ENCODE results near the gene SH3BP5. TPM values are rescaled to one million over a fixed set of nuclear protein-coding genes. Genes with fewer than 3 reads are reported as not detected.
"Not testable (repeated sequence)": the region's sequence is repeated elsewhere in the genome, so short reads cannot be mapped to it uniquely, and the experiment has no call there.

The SH3BP5 gene
- total RNA-seq, 1 donor from 2014 or later = 80.5 TPM

- H3K27me3 Mint-ChIP-seq (ENCODE audit: low read depth) = no peaks in the 10 kb centered on the region
- DNase-seq (ENCODE audit: low spot score in 2 of 2, unreplicated experiment in 2 of 2) = no peak
- peaks cover 20% of the 10 kb centered on the region for H3K4me1 Mint-ChIP-seq
- peaks cover 7% of the 10 kb centered on the region for H3K9me3 Mint-ChIP-seq
- H3K4me3 Mint-ChIP-seq = no peak overlapping the region
- H3K36me3 Mint-ChIP-seq = peaks cover 8% of the 10 kb centered on the region
- TF ChIP-seq, protein P1, sequence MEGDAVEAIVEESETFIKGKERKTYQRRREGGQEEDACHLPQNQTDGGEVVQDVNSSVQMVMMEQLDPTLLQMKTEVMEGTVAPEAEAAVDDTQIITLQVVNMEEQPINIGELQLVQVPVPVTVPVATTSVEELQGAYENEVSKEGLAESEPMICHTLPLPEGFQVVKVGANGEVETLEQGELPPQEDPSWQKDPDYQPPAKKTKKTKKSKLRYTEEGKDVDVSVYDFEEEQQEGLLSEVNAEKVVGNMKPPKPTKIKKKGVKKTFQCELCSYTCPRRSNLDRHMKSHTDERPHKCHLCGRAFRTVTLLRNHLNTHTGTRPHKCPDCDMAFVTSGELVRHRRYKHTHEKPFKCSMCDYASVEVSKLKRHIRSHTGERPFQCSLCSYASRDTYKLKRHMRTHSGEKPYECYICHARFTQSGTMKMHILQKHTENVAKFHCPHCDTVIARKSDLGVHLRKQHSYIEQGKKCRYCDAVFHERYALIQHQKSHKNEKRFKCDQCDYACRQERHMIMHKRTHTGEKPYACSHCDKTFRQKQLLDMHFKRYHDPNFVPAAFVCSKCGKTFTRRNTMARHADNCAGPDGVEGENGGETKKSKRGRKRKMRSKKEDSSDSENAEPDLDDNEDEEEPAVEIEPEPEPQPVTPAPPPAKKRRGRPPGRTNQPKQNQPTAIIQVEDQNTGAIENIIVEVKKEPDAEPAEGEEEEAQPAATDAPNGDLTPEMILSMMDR (IDR thresholded peaks at IDR 0.05; ENCODE audit: unreplicated experiment) = no peak
- H3K27ac Mint-ChIP-seq = no peak overlapping the region
Measured at GRCh38 chr3:15368561-15369135, 36.3 kb upstream of the SH3BP5 start.

GRCh38 chr3:15367059-15367458 is 34.7 kb upstream of the SH3BP5 start:
- no peak for DNase-seq (ENCODE audit: low spot score in 2 of 2, unreplicated experiment in 2 of 2)
- peaks cover 33% of the 10 kb centered on the region for H3K4me1 Mint-ChIP-seq
- H3K27ac Mint-ChIP-seq = peak overlapping the region; percentile 44
- no peak overlapping the region for H3K4me3 Mint-ChIP-seq
- TF ChIP-seq, protein P1 (IDR thresholded peaks at IDR 0.05; ENCODE audit: unreplicated experiment) = no peak
- peaks cover 8% of the 10 kb centered on the region for H3K36me3 Mint-ChIP-seq
- no peaks in the 10 kb centered on the region for H3K27me3 Mint-ChIP-seq (ENCODE audit: low read depth)
- H3K9me3 Mint-ChIP-seq = peaks cover 7% of the 10 kb centered on the region

GRCh38 chr3:15364078-15364477 is 31.7 kb upstream of the SH3BP5 start:
- Mint-ChIP-seq H3K4me1 (peaks cover 49% of the 10 kb centered on the region), H3K27ac (peak overlapping the region; percentile 29)
- H3K27me3 Mint-ChIP-seq (ENCODE audit: low read depth); H3K4me3 Mint-ChIP-seq; H3K36me3 Mint-ChIP-seq; H3K9me3 Mint-ChIP-seq; DNase-seq (ENCODE audit: low spot score in 2 of 2, unreplicated experiment in 2 of 2): not testable (repeated sequence)

DNA sequence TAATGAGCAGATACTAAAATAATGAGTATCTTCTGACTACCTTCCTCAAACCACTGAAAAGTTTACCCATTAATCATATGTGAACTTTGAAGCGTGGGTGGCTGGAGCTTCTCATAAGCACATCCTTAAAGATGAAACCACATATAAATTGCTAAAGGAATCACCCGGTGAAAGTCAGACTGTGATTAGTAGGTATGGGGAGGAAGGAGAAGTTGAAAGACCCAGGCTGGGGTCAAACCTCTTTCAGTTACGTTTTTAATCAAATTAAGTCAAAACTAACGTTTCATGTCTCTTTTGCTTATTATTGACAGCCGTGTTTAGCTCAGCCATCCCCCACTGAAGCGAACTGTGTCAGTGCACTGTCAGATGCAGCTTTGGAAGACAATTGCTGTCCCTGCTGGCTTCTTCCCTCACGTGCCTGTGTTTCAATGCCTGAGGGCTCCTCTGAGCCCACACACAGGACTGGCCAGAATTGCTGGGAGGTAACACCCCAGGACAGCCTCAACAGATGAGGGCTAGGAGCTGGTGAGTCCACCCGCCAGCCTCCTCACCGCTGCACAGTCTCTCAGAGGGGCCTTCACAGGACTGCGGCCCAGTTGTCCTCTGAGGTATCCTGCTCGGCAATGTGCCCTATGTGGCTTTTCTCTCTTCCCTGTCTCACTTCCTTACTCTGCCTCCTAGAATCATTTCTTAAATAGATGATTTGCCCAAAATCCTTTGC is 29.3 kb upstream of the SH3BP5 start:
- peaks cover 6% of the 10 kb centered on the region for H3K36me3 Mint-ChIP-seq

DNA sequence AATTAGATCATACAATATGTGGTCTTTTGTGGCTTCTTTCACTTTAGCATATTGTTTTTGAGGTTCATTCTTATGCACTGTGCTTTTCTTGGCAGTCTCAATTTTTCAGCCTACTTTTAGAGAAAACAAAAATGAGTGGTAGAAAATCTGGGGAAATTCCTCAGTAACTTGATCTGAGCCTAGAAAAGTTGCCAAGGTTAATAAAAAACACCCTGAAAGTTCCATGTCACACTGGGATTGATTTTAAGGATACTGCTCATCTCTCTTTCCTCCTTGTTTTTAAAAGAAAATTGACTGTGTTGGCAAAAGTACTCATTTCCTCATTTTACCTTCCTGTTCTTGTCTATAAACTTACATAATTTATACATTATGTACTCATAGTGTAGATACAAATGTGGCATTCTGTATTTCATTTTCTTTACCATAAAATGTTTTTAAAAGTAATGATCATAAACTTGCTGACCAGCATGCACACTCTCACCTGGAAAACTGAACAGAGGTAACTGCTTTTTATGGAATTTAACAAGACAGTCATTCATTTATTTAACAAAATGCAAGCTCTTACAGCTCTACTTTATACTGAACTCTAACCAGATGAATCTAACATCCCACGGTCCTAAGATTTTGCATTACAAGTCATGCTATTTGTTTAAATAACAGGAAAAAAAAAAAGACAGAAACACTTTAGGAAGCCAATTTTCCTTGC is 28.6 kb upstream of the SH3BP5 start:
- no peak for DNase-seq (ENCODE audit: low spot score in 2 of 2, unreplicated experiment in 2 of 2)
- TF ChIP-seq, protein P1 (IDR thresholded peaks at IDR 0.05; ENCODE audit: unreplicated experiment) = no peak
- Mint-ChIP-seq H3K4me1 (peaks cover 50% of the 10 kb centered on the region), H3K27me3 (ENCODE audit: low read depth) (no peaks in the 10 kb centered on the region), H3K4me3 (no peak overlapping the region), H3K9me3 (no peaks in the 10 kb centered on the region), H3K27ac (peak overlapping the region; percentile 19), H3K36me3 (peaks cover 6% of the 10 kb centered on the region)

More for the DNA sequence above, 29.3 kb upstream of the SH3BP5 start:
- Mint-ChIP-seq H3K27ac (peak overlapping the region; percentile 19), H3K9me3 (no peaks in the 10 kb centered on the region), H3K4me1 (peaks cover 43% of the 10 kb centered on the region), H3K4me3 (no peak overlapping the region), H3K27me3 (ENCODE audit: low read depth) (no peaks in the 10 kb centered on the region)
- no peak for DNase-seq (ENCODE audit: low spot score in 2 of 2, unreplicated experiment in 2 of 2)
- TF ChIP-seq, protein P1 (IDR thresholded peaks at IDR 0.05; ENCODE audit: unreplicated experiment) = no peak

All from mesothelial cell of epicardium (in vitro differentiated cells).